HG02938 (cell line): Measurements from ENCODE around the gene DNA2.

Source experiments
- ATAC-seq: cut with Tn5 transposase; IDR thresholded peaks from one replicate; pipeline ENCODE4 v1.9.1; 2021; ENCODE audit warnings: mild to moderate bottlenecking, moderate library complexity; ENCODE audit not compliant: unreplicated experiment

Gene DNA2

GRCh38 chr10:68364101-68364886 lies 107.5 kb downstream of the DNA2 start:
- ATAC-seq = no peak
